ENCODE data around the gene PLSCR1. TPM values are rescaled to one million over a fixed set of nuclear protein-coding genes. Genes with fewer than 3 reads are reported as not detected.
A peak's percentile ranks its signal among the peaks of the same experiment; 100 is the strongest.

Gene PLSCR1
- total and polyA plus RNA-seq, 2 experiments from 2014 or later = 62.7 to 78.3 TPM

DNA sequence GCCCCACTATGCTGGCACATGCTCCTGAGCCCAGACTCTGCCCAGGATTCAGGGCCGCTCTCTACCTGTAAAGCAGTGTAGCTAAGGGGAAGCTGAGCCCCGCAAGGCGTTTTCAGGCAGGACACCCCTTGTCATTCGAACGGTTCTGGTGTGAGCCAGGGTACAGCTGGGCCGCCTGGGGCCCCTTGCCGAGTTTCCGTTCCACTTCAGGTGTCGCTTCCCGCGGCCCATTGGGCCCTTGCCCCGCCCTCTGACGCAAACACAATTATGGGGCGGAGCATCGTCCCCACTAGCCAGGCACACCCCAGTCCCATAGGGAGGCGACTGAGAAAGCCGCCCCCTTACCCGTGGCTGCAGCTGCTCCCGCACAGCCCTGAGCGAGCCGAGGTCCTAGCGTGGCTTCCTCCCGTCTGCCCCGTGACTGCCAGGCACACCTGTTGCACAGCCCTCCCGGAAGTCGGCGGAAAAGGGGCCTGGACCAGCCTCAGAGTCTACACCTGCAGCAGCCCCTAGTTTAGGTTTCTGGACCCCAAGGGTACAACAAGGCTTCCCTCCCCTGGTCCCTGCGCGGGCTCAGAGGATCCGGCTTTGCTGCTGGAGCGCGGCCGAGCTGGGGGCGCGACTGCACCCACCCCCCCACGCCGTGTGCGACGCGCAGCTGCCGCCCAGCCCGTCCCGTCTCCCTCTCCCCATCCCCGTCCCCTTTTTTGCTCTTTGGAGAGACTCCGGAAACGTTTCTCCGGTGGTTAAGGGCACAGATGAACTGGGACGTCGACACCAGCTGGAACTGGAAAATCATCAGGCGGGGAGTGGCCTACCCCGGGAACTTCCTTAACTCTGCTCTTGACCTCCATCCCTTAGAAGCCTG lies 75.0 kb downstream of the PLSCR1 start, which contains the start of gene PLSCR2:
Gene PLSCR2, minus strand, starts transcription at position 412 of the 868 bp plus-strand sequence. CDS start 9,657 bp downstream, outside the sequence.
- peak within 1 kb of the TSS; percentile 91 for H2AFZ ChIP-seq
- no peaks in the 10 kb centered on the region for H4K20me1 ChIP-seq (replicated peaks; ENCODE audit: insufficient read depth)
- no peaks in the 10 kb centered on the region for H3K79me2 ChIP-seq (replicated peaks; ENCODE audit: insufficient read depth)
- peaks cover 5% of the 10 kb centered on the region for H3K27me3 Mint-ChIP-seq (ENCODE audit: insufficient read depth, low read depth, poor library complexity)
- TF ChIP-seq POLR2AphosphoS5 (IDR thresholded peaks at IDR 0.05; ENCODE audit: low read depth) (peak; percentile 92), EZH2 (IDR thresholded peaks at IDR 0.05; ENCODE audit: low read depth, unreplicated experiment) (no peak), JUNB (IDR thresholded peaks at IDR 0.05; ENCODE audit: unreplicated experiment) (no peak), EZH2phosphoT487 (IDR thresholded peaks at IDR 0.05; ENCODE audit: unreplicated experiment) (no peak), ZNF331 (CRISPR knock-in tag; IDR thresholded peaks at IDR 0.05; ENCODE audit: low read depth) (no peak), NANOG (IDR thresholded peaks at IDR 0.05; ENCODE audit: borderline replicate concordance) (no peak), CREB1 (CRISPR knock-in tag; IDR thresholded peaks at IDR 0.05; ENCODE audit: low read depth) (peak; percentile 74)
- TF ChIP-seq, protein P1, sequence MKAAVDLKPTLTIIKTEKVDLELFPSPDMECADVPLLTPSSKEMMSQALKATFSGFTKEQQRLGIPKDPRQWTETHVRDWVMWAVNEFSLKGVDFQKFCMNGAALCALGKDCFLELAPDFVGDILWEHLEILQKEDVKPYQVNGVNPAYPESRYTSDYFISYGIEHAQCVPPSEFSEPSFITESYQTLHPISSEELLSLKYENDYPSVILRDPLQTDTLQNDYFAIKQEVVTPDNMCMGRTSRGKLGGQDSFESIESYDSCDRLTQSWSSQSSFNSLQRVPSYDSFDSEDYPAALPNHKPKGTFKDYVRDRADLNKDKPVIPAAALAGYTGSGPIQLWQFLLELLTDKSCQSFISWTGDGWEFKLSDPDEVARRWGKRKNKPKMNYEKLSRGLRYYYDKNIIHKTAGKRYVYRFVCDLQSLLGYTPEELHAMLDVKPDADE (IDR thresholded peaks at IDR 0.05) = peak; percentile 19; the same call in 1 of the 2 replicates
- no peaks in the 10 kb centered on the region for H3K36me3 ChIP-seq (ENCODE audit: insufficient read depth)
- peak within 1 kb of the TSS; percentile 89 for H3K27ac ChIP-seq (ENCODE audit: low read depth)
- peak within 1 kb of the TSS; percentile 65 for H3K4me3 ChIP-seq
- DNase-seq (ENCODE audit: low spot score) = peak; percentile 91
- H3F3A ChIP-seq (replicated peaks; ENCODE audit: low read depth) = no peaks in the 10 kb centered on the region
- H3K4me1 ChIP-seq (ENCODE audit: insufficient read depth) = no peaks in the 10 kb centered on the region
- H3K4me3 Mint-ChIP-seq = peak within 1 kb of the TSS; percentile 73
- peak within 1 kb of the TSS; percentile 67; the same call in 1 of the 2 replicates for H3K27ac Mint-ChIP-seq
- H3K36me3 Mint-ChIP-seq (ENCODE audit: low read depth) = no peaks in the 10 kb centered on the region
- no peaks in the 10 kb centered on the region for H3K9me3 Mint-ChIP-seq
- no peaks in the 10 kb centered on the region for H3K27me3 ChIP-seq (ENCODE audit: insufficient read depth)
- ATAC-seq = peak; percentile 98
- no peaks in the 10 kb centered on the region for H3K9me2 ChIP-seq (ENCODE audit: insufficient read depth)
- peaks cover 4% of the 10 kb centered on the region; the same call in 2 of the 3 replicates for H3K4me1 Mint-ChIP-seq
- peak within 1 kb of the TSS; percentile 69 for H3K4me2 ChIP-seq

DNA sequence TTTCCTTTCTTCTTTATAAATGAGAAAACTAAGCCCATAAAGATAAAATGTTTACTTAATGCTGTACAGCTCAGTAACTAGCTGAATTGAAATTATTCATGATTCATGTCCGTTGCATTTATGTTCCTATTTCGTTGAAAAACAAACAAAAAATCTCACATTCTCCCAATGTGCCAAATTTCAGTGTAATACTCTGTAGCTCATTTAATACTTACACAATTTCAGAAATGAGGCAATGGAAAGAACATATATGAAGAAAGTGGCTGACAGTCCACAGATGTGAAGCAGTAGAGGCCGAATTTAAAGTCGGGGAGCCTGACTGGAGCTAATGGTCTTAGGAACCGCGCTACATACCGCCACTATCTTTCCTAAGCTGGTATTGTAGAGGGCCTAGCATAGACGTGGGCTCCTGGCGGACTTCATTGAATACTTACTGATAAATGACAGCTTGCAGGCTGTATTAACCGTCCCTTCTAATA lies 75.7 kb downstream of the PLSCR1 start:
- Mint-ChIP-seq H3K9me3 (no peaks in the 10 kb centered on the region), H3K27me3 (ENCODE audit: insufficient read depth, low read depth, poor library complexity) (peaks cover 5% of the 10 kb centered on the region), H3K36me3 (ENCODE audit: low read depth) (no peaks in the 10 kb centered on the region), H3K27ac (no peak overlapping the region), H3K4me1 (peaks cover 4% of the 10 kb centered on the region; the same call in 2 of the 3 replicates), H3K4me3 (peak overlapping the region; percentile 73; the same call in 2 of the 3 replicates)
- Histone ChIP-seq H3K27me3 (ENCODE audit: insufficient read depth) (no peaks in the 10 kb centered on the region), H3K79me2 (replicated peaks; ENCODE audit: insufficient read depth) (no peaks in the 10 kb centered on the region), H3K36me3 (ENCODE audit: insufficient read depth) (no peaks in the 10 kb centered on the region), H3K27ac (ENCODE audit: low read depth) (0 out of 2 replicates have a peak overlapping the region, but pooled peaks have one; percentile 89), H4K20me1 (replicated peaks; ENCODE audit: insufficient read depth) (no peaks in the 10 kb centered on the region), H3K4me2 (peak overlapping the region; percentile 69), H3K9me2 (ENCODE audit: insufficient read depth) (no peaks in the 10 kb centered on the region), H3K4me3 (peak overlapping the region; percentile 65), H3F3A (replicated peaks; ENCODE audit: low read depth) (no peaks in the 10 kb centered on the region), H2AFZ (peak overlapping the region; percentile 91), H3K4me1 (ENCODE audit: insufficient read depth) (no peaks in the 10 kb centered on the region)
- ATAC-seq (no peak), DNase-seq (ENCODE audit: low spot score) (no peak)
- TF ChIP-seq POLR2AphosphoS5 (IDR thresholded peaks at IDR 0.05; ENCODE audit: low read depth) = no peak
- no peak for TF ChIP-seq EZH2 (IDR thresholded peaks at IDR 0.05; ENCODE audit: low read depth, unreplicated experiment)
